ENCODE results near the gene PAWR.

PAWR gene, protein sequence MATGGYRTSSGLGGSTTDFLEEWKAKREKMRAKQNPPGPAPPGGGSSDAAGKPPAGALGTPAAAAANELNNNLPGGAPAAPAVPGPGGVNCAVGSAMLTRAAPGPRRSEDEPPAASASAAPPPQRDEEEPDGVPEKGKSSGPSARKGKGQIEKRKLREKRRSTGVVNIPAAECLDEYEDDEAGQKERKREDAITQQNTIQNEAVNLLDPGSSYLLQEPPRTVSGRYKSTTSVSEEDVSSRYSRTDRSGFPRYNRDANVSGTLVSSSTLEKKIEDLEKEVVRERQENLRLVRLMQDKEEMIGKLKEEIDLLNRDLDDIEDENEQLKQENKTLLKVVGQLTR

DNA sequence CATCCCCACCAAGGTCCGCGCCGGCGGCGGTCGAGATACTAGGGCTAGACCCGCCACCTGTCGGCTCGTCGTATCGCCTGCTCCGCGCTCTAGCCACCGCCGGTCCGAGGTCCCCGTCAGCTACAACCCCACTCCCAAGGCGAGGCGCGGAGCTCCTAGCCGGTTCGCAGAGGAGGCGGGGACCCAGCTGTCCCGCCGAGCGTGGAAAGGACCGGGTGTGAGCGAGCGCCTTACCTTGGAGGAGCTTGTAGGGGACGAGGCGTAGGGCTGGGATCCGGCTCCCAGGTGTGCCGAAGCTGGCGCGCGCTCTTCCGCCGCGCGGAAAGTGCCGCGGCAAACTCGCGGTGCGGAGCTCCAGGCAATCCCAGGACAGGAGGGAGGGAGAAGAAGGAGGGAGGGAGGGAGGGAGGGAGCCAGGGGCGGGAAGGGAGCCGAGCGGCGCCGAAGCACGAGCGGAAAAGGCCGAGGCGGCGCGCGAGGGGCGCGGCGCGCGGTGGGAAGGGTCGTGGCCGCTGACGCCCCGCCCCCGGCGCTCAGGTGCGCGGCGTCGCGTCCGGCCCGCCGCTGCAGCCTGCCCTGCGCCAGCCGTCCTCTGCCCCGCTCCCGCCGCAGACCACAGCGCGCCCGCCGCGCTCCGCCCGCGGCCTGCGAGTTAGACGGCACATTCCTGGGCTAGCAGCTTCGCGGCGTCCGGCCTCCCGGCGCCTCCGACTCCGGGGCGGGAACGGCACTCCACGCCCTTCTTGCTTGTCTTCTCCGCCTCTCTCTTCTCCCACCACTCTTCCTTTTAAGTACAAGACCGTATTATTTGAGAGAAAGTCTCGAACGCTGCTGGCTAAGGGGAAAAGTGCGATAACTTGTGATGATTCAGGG is at the start of gene PAWR:
Gene PAWR (minus strand): TSS at position 327 of the 873 bp plus-strand sequence. CDS start 720 bp downstream, outside the sequence.
- DNase-seq (ENCODE audit: low read depth), result no peak

DNA sequence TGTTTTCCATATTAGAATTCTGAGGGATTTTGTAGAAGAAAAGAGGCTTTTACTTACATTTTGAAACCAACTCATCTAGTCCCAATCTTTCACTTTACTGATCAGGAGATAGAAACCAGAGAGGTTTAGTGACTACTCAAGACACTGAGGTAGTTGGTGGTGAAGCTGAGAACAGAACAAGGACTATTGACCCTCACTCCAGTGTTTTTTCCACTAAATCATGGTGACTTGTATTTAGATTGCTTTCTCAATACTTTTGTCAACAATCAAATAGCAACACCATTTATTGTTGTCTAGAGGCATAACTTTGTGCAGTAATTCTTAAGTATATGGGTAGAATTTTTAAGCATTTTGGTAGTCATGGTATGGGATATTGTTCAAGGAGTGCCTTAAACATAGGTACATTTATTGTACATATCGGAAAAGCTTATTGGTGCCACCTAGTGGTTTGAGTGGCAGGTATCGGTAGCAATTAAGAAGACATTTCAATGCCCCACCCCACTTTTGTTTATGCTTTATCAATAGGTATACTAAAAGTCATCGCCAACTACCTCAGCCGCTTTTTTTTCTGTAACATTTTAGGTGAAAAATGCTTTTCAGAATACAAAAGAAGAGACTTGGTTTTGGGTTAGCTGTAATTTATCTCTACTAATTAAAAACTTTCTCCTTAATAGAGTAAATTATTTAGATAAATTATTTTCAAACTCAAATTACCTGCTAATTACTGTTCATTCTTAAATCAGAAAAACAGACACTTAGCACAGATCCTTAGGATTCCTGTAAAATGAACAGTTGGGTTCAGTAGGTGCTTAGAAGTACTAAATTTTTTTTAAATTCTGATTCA is 47.3 kb upstream of the PAWR start:
- no peak for DNase-seq (ENCODE audit: low read depth)

DNA sequence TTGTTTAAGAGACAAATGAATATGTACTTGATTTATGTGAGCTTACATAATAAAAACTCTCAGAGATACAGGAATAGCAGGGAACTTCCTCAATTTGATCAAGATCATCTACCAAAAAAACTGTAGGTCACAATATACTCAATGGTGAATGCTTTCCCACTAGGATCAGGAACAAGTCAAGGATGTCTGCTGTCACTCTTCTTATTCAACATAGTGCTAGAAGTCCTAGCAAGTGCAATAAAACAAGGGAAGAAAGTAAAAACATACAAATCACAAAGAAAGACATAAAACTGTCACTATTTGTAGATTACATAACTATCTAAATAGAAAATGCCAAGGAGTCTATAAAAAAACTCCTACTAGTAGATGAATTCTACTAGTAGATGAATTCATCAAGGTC is 41.9 kb upstream of the PAWR start:
- DNase-seq (ENCODE audit: low read depth), result no peak

DNA sequence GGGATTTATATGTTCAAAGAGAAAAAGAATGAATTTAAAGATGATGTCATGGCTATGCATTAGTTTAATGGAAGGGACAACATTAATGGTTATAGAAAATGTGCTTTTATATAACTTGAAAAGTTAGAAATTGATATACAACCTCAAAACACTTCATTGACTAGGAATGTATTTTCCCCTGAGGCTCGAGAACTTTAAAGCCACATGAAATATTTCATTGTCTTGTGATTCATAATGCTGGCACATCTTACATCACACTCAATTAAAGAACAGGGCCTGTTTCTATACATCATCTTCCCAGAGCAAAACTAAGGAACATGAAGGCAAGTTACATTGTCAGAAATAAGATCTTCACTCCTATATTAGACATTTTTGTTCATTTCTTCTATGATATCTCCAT is 35.2 kb upstream of the PAWR start:
- no peak for DNase-seq (ENCODE audit: low read depth)

DNA sequence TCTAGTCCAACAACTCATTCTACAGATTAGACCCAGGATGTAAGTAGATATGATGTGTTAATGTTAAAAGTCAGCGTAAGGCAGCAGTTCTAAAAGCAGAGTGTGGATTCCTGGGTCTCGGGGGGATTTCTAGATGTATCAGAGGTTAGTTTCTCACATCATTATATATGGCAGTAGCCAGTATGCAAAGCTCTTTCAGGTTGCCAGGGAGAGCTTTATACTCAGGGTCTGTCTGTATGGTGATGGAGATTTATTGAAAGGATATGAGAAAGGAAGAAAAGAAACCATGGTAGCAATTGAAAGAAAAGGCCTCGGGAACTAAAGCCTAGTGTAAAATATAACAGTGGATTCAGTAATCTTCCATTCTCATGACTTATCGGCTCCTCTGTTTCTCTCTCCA is 26.2 kb upstream of the PAWR start:
- no peak for DNase-seq (ENCODE audit: low read depth)

DNA sequence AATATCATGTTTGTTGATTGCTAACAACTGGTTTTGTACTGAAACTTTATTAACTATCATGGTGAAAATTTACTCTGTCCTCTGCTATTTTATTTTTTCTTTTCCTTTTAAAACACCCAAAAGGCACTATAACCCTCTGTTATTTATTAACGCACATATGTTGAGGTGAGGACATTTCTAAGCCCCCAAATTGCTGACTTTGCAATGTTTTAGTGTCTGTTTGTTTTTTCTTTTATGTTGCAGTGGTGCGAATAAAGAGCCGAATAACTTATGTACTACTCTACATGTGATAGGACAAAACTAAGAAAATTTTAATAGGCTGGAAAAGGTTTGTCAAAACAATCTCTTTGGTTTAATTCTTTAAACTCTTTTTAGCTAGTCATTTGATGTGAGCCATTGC is 24.5 kb upstream of the PAWR start:
- DNase-seq (ENCODE audit: low read depth), result no peak

DNA sequence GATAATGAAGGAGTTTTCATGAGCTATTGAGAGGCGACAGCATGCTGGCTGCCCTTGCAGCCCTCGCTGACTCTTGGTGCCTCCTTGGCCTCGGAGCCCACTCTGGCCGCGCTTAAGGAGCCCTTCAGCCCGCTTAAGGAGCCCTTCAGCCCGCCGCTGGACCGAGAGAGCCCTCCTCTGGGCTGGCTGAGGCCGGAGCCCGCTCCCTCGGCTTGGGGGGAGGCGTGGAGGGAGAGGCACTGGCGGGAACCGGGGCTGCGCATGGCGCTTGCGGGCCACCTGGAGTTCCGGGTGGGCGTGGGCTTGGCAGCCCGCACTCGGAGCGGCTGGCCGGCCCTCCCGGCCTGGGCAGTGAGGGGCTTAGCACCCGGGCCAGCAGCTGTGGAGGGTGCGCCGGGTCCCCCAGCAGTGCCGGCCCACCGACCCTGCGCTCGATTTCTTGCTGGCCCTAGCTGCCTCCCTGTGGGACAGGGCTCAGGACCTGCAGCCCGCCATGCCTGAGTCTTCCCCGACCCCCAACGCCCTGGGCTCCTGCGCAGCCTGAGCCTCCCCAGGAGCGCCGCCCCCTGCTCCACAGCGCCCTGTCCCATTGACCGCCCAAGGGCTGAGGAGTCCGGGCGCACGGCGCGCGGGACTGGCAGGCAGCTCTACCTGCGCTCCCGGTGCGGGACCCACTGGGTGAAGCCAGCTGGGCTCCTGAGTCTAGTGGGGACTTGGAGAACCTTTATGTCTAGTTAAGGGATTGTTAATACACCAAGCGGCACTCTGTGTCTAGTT is 20.1 kb upstream of the PAWR start:
- no peak for DNase-seq (ENCODE audit: low read depth)

DNA sequence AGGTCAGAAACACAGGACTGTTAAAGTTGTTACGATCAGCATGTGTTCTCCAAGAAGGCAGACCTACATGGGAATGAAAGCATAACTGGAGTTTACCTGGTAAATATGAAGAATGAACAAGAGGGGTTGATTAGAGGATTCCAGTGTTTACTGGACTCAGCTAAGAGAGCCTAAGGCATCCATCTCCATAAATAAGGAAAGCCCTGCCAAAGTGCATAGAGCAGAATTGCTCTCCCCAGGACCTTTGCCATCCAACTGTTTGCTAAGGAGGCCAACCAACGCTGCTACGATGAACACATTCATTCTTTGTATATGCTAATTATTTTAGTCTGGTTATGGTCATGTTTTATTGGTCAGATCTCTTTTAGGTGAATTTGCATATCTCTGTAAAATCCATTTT is 17.1 kb upstream of the PAWR start:
- no peak for DNase-seq (ENCODE audit: low read depth)

DNA sequence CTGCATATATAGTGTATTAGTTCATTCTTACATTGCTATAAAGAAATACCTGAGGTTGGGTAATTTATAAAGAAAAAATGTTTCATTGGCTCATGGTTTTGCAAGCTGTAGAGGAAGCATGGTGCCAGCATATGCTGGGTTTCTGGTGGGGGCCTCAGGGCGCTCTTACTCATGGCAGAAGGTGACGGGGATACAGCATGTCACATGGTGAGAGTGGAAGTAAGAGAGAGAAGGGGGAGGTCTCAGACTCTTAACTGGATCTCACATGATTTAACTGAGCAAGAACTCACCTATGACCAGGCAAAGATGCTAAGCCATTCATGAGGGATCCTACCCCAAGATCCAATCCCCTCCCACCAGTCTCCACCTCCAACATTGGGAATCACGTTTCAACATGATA is 15.9 kb upstream of the PAWR start:
- no peak for DNase-seq (ENCODE audit: low read depth)

DNA sequence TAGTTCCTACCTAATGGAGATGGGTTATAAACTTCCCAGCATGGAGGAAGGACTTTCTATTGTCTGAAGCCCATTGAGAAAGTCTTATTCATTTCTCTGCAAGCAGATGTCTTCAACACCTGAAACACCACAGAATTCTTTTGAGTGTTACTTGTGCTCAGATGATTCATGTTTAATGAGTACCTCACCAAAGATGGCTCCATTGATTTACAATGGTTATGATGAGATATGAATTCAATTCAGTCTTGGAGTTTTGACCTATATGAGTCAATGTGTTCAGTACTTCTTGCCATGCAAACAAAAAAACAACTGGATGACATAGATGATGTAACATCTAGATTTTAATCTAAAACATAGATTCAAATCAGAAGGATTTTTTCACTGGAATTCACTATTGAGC is 15.4 kb upstream of the PAWR start:
- DNase-seq (ENCODE audit: low read depth), result no peak

DNA sequence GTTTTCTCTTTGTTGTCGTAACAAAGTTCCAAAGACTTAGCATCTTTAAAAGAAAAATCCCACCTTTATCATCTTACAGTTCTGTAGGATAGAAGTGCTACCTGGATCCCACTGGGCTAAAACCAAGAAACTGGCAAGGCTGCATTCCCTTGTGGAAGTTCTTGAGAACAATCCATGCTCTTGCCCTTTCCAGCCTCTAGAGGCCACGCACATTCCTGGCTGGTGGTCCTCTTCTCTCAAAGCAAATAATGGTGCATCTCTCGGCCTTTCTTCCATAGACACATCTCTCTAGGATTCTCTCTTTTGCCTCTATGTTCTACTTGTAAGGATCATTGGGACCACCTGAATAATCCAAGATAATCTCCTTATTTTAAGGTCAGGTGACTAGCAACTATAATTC is 8.2 kb upstream of the PAWR start:
- no peak for DNase-seq (ENCODE audit: low read depth)

DNA sequence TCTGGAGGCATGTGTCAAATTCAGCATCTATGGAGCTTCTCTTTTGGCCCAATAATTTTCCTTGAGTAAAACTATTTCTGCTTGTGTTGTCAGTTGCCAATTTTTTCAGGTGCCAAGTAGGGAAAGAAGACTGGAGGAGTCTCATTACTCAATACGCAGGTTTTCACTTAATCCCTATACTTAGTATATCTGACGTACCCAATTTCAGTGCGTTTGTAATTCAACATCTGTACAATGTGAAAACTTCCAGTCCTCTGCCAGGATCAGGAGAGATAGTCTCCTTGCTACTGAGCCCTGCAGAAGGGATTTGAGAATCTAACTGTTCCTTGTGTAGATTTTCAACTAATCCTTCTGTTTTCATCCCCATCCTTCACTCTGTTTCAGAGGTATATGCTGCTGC is 5.7 kb upstream of the PAWR start:
- no peak for DNase-seq (ENCODE audit: low read depth)

DNA sequence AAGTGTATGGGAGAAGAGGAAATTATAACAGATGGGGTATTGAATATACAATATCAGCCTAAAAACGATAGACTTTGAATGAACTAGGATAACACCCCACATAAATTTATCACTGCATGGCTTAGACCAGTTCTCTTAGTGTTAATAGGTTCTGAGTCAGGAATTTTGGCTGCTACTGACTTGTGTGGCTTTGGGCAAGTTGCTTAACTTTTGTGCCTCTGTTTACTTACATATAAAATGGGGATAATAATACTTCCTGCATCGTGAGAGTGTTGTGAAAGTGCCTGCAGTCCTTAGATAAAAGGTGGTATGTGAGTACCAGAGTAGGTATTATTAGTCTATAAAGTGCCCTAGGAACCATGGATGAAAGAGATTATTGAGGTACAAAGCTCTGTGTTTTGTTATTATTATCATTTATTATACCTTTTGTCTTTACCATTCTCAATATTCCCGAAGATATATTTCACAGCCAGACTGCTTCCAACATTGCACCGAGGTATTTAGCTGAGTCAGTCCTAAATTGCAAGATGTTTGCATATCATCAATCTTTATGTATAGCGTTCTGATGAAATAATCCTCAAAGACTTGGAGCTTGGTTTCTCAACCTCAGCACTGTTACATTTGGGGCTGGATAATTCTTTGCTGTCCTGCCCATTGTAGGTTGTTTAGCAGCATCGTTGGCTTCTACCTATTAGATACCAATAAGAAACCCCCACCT is 2.3 kb upstream of the PAWR start:
- no peak for DNase-seq (ENCODE audit: low read depth)

DNA sequence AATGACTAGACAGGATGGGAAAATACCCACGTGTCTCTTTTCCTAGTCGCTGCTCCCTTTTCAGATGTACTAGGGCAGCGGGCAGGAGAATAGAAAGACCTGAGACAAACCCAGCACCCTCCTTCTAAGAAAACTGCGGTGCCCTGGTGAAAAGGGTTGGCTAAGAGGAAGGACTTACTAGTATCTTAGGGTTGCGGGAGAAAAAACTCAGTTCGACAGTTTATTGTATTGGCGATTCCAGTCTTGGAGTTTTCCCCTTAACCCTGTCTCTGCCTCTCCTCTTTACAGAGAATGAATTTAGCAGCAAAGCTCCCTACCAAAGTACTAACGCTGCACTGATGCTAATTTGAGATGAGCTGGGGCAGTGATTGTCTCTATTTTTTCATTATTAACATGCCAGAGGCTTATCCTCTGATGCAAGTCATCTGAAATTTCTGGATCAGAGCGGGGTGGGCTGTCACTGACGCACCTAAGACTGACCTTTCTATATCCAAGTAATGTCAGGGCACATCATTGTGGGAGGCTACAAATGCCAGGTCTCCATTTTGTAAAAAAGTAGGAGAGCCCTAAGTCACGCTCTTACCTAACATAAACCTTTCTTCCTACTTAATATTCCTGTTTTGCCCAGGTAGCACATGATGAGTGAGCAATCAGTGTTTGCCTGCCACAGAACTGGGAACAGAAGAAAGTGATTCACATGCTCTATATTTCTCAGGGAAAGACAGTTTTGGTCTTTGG is 916 bp upstream of the PAWR start:
- DNase-seq (ENCODE audit: low read depth), result no peak

DNA sequence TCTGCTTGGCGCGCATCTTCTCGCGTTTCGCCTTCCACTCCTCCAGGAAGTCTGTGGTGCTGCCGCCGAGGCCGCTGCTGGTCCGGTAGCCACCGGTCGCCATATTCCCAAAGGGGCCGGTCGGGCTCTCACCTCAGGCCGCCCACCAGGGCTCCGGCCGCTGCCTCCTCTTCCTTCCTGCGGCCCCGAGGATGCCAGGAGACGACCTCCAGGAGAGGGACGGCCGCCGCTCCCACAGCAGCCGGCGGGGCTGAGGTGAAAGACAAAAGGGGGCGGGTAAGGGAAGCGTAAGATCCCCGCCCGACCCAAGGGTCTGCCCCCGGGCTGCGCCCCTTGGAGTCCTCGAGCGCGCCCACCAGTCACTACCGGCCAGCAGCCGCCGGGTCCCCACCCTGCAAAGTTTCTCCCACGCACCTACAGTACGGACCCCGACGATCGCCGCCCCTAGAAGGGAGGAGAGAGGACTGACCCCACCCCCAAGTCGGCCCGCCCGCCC is 574 bp downstream of the PAWR start:
- DNase-seq (ENCODE audit: low read depth), result no peak

DNA sequence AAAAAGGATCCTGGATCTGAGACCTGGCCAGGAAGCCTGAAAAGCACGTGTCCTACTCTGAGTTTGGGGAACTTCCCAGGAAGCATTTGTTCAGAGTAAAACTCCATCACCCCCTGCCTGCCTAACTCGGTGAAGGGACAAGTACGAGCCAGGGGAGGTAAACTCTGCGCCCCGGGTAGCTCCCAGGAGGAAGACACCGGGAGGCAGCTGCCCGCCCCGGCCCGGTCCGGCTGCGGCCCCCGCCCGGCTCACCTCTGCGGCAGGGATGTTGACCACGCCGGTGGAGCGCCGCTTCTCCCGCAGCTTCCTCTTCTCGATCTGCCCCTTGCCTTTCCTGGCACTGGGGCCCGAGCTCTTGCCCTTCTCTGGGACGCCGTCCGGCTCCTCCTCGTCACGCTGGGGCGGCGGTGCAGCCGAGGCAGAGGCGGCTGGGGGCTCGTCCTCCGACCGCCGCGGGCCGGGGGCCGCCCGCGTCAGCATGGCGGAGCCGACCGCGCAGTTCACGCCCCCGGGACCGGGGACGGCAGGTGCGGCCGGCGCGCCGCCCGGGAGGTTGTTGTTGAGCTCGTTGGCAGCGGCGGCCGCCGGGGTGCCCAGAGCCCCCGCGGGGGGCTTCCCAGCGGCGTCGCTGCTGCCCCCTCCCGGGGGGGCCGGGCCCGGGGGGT is 1.2 kb downstream of the PAWR start:
- no peak for DNase-seq (ENCODE audit: low read depth)

DNA sequence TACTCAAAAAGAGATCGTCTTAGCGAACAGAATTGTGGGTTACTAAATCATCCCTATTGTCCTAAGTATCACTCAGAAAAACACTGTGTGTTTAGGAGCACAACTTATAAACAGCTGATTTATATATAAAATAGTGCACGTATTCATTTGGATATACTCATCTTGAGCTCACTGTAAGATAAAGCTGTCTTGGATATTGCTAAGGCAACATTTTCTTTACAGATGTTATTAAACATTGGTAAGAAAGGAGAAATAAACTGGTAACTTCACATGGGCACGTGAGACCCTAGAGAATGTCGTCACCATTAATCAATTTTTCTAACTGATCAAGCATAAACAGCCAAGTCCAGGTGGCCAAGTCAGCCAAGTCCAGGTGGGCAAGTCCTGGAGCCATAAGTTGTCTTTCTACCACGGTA is 1.7 kb downstream of the PAWR start:
- no peak for DNase-seq (ENCODE audit: low read depth)

DNA sequence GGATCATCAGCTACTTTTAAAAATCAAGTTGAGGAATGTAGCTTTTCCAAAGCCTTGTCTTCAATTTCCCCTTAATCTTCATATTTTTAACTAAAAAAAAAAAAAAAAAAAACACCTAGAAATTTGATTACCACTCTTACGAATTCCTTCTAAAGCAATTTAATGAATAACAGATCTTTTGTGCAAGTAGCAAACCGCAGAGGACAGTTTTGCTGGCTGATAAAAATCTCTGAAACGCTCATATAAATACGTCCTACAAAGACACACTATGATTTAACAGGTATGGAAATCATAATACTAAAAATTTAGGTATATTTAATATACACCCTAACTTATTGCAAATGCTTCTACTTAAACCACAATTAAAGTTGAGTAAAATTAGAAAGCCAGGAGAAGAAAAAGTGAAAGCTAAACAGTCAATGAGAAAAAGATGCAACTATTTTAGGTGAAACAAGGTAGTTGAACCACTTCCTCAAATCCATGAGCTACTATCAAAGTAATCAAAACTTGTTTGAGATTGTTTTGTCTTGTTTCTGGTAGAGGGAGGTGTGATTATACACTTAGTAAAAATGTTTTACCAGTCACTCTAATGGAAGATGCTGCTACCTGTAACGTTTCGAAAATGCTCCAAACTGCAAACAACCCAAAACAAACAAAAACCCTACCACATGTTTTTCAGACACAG is 2.2 kb downstream of the PAWR start:
- DNase-seq (ENCODE audit: low read depth), result no peak

DNA sequence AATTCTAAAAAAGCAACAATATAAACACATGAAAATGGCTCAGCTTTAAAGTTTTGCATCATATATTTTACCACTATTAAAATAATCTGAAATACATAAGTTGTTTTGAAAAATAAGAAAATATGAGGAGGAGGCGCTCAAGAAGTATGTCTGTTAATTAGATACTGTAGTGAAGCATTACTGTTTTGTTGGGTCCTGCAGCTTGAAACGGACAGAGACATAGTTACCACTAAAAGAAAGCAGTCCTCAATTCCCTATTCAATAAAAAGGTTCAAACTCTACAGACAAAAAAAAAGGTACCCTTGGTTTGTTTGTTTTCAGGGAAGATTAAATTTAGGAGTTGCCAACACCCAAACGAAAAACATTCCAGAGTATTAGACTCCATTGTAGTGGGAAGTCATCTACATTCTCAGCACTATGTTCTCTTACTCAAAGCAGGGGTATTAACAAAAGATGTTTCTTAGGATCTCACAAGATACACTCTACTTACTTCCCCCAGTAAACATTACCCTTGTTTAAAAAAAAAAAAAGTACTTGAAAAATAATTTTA is 3.0 kb downstream of the PAWR start:
- no peak for DNase-seq (ENCODE audit: low read depth)
